ENCODE measurements around the gene LPAR6. TPM values are rescaled to one million over a fixed set of nuclear protein-coding genes. Genes with fewer than 3 reads are reported as not detected.

LPAR6 gene
- total and polyA plus RNA-seq, 2 donors (not counting 1 experiment from before 2014, with no cell fraction given), result 0.55 to 1.0 TPM

DNA sequence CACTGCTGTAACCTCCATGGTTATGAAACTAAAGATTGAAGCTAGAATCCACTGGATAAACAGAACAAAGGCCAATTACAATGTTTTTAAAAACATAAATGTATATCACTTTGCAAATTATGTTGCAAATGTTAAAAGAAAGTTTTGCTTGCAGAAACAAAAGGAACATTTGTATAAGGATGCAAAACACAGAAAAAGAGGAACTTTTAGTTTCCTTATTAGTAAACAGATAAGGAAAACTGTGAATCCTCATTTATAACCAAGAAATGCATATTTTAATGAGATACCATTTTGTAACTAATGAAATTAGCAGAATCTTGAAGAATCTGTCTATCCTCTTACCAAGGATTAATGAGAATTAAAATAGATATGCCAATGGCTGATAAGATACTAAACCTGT lies 32.3 kb downstream of the LPAR6 start:
- TF ChIP-seq EZH2 (IDR thresholded peaks at IDR 0.05; ENCODE audit: borderline replicate concordance, insufficient read depth, low read depth, low read length, poor library complexity, severe bottlenecking), result no peak
- TF ChIP-seq, protein P1, sequence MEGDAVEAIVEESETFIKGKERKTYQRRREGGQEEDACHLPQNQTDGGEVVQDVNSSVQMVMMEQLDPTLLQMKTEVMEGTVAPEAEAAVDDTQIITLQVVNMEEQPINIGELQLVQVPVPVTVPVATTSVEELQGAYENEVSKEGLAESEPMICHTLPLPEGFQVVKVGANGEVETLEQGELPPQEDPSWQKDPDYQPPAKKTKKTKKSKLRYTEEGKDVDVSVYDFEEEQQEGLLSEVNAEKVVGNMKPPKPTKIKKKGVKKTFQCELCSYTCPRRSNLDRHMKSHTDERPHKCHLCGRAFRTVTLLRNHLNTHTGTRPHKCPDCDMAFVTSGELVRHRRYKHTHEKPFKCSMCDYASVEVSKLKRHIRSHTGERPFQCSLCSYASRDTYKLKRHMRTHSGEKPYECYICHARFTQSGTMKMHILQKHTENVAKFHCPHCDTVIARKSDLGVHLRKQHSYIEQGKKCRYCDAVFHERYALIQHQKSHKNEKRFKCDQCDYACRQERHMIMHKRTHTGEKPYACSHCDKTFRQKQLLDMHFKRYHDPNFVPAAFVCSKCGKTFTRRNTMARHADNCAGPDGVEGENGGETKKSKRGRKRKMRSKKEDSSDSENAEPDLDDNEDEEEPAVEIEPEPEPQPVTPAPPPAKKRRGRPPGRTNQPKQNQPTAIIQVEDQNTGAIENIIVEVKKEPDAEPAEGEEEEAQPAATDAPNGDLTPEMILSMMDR (IDR thresholded peaks at IDR 0.05), result no peak
- ChIA-PET CTCF (interaction anchor here (1.0 kb wide), 1 partner anchor 46 kb away, joined by 3 read pairs; no protein-coding TSS in a partner anchor), POLR2A (no interaction called here)
- H3K4me3 Mint-ChIP-seq, result no peak overlapping the region
- Histone ChIP-seq H3K27ac (ENCODE audit: low read length in 2 of 2) (no peak overlapping the region), H3K4me3 (ENCODE audit: control extremely low read depth in 1 of 5, extremely low read depth in 1 of 5, insufficient read depth in 1 of 5, low read depth in 2 of 5, low read length in 4 of 5) (no peak overlapping the region), H3K36me3 (replicated peaks in 1 of 2; ENCODE audit: control extremely low read depth in 1 of 2, control insufficient read depth in 1 of 2, extremely low read depth in 1 of 2, insufficient read depth in 2 of 2, low read length in 1 of 2) (peaks cover 12 to 50% of the 10 kb centered on the region in 2 experiments), H2AFZ (ENCODE audit: insufficient read depth, low read depth, low read length, poor library complexity, severe bottlenecking) (no peak overlapping the region), H3K9ac (ENCODE audit: low read length) (no peak overlapping the region), H4K20me1 (ENCODE audit: control insufficient read depth, insufficient read depth, low read length, poor library complexity, severe bottlenecking) (no peaks in the 10 kb centered on the region), H3K9me3 (ENCODE audit: control extremely low read depth in 1 of 3, control insufficient read depth in 2 of 3, insufficient read depth in 1 of 3, low read length in 2 of 3) (no peaks in the 10 kb centered on the region), H3K27me3 (replicated peaks in 1 of 4; ENCODE audit: control extremely low read depth in 1 of 4, control insufficient read depth in 3 of 4, insufficient read depth in 4 of 4, low read length in 3 of 4) (no peaks in the 10 kb centered on the region), H3K4me1 (ENCODE audit: control insufficient read depth in 2 of 2, insufficient read depth in 2 of 2, low read length in 2 of 2) (no peaks in the 10 kb centered on the region), H3K4me2 (replicated peaks; ENCODE audit: low read depth, low read length, poor library complexity, severe bottlenecking) (no peak overlapping the region), H3K79me2 (ENCODE audit: control insufficient read depth, insufficient read depth, low read length) (no peaks in the 10 kb centered on the region)
- no peaks in the 10 kb centered on the region for H3K27me3 Mint-ChIP-seq
- H3K27ac Mint-ChIP-seq, result no peak overlapping the region
- intact Hi-C loops (cut with micrococcal nuclease), result loop anchor here (10.0 kb wide), 1 partner anchor 46 kb away; no protein-coding TSS in a partner anchor
- no peaks in the 10 kb centered on the region for H3K9me3 Mint-ChIP-seq (ENCODE audit: insufficient read depth)
- H3K4me1 Mint-ChIP-seq, result peaks cover 7% of the 10 kb centered on the region
- ATAC-seq (ENCODE audit: low read depth) (no peak), DNase-seq (no peak)

DNA sequence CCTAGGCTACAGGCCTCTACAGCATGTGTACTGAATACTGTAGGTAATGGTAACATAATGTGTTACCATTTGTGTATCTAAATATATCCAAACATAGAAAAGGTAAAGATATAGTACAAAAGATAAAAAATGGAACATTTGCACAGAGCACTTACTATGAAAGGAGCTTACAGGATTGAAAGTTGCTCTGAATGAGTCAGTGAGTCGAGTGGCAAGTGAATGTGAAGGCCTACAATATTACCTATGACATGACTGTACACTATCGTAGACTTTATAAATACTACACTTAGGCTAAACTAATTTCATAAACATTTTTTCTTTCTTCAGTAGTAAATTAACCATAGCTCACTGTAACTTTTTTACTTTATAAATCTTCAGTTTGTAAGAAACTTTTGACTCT lies 35.1 kb downstream of the LPAR6 start:
- no CpG with 5 or more reads among the region's 2 CpGs for WGBS (ENCODE audit: insufficient coverage)
- ChIA-PET POLR2A (no interaction called here), CTCF (interaction anchor here (1.2 kb wide), 1 partner anchor 390 kb away, joined by 3 read pairs; no protein-coding TSS in a partner anchor)
- H3K79me2 ChIP-seq (ENCODE audit: control insufficient read depth, insufficient read depth, low read length), result no peaks in the 10 kb centered on the region
- H3K27ac Mint-ChIP-seq, result no peak overlapping the region
- no peak overlapping the region for H3K4me3 ChIP-seq (ENCODE audit: control extremely low read depth in 1 of 5, extremely low read depth in 1 of 5, insufficient read depth in 1 of 5, low read depth in 2 of 5, low read length in 4 of 5)
- H3K27me3 Mint-ChIP-seq, result no peaks in the 10 kb centered on the region
- H3K27ac ChIP-seq (ENCODE audit: low read length in 2 of 2), result no peak overlapping the region
- no peaks in the 10 kb centered on the region for H3K9me3 Mint-ChIP-seq (ENCODE audit: insufficient read depth)
- no peak for DNase-seq
- H3K27me3 ChIP-seq (replicated peaks in 1 of 4; ENCODE audit: control extremely low read depth in 1 of 4, control insufficient read depth in 3 of 4, insufficient read depth in 4 of 4, low read length in 3 of 4), result no peaks in the 10 kb centered on the region
- no peaks in the 10 kb centered on the region for H3K4me1 ChIP-seq (ENCODE audit: control insufficient read depth in 2 of 2, insufficient read depth in 2 of 2, low read length in 2 of 2)
- TF ChIP-seq EZH2 (IDR thresholded peaks at IDR 0.05; ENCODE audit: borderline replicate concordance, insufficient read depth, low read depth, low read length, poor library complexity, severe bottlenecking), result no peak
- TF ChIP-seq, protein P1 (IDR thresholded peaks at IDR 0.05), result no peak
- H3K4me1 Mint-ChIP-seq, result peaks cover 7% of the 10 kb centered on the region
- no peak overlapping the region for H3K4me2 ChIP-seq (replicated peaks; ENCODE audit: low read depth, low read length, poor library complexity, severe bottlenecking)
- peaks cover 17 to 51% of the 10 kb centered on the region in 2 experiments for H3K36me3 ChIP-seq (replicated peaks in 1 of 2; ENCODE audit: control extremely low read depth in 1 of 2, control insufficient read depth in 1 of 2, extremely low read depth in 1 of 2, insufficient read depth in 2 of 2, low read length in 1 of 2)
- intact Hi-C loops (cut with micrococcal nuclease), result no loop called here
- H4K20me1 ChIP-seq (ENCODE audit: control insufficient read depth, insufficient read depth, low read length, poor library complexity, severe bottlenecking), result no peaks in the 10 kb centered on the region
- no peaks in the 10 kb centered on the region for H3K9me3 ChIP-seq (ENCODE audit: control extremely low read depth in 1 of 3, control insufficient read depth in 2 of 3, insufficient read depth in 1 of 3, low read length in 2 of 3)
- H3K4me3 Mint-ChIP-seq, result no peak overlapping the region
- H2AFZ ChIP-seq (ENCODE audit: insufficient read depth, low read depth, low read length, poor library complexity, severe bottlenecking), result no peak overlapping the region
- no peak overlapping the region for H3K9ac ChIP-seq (ENCODE audit: low read length)
- ATAC-seq (ENCODE audit: low read depth), result no peak

Measured in B cell (primary cell).